Suppressor macrophage treated with lipopolysaccharide for 4 hours (primary cell): ENCODE results near the gene PCDH1.
"Not testable (repeated sequence)": the region's sequence is repeated elsewhere in the genome, so short reads cannot be mapped to it uniquely, and the experiment has no call there.

Experiments
- DNase-seq: peaks from one replicate; pipeline ENCODE4 v3.0.0-alpha.2; 2020

PCDH1 gene

GRCh38 chr5:141878186-141878710, at the start of gene PCDH1:
TSS of gene PCDH1 (minus strand) at chr5:141878410. CDS start at chr5:141878262, 148 bp downstream.
- DNase-seq, result peak; percentile 48

- DNase-seq, result no peak
Measured at GRCh38 chr5:141926434-141926833, 48.2 kb upstream of the PCDH1 start.

GRCh38 chr5:141923448-141924313, 45.5 kb upstream of the PCDH1 start, which contains the start of gene DELE1:
TSS of gene DELE1 (plus strand) at chr5:141923871. CDS start at chr5:141923942, 71 bp downstream.
- DNase-seq, result peak; percentile 95

- not testable (repeated sequence) for DNase-seq
Measured at GRCh38 chr5:141922827-141923447, 44.7 kb upstream of the PCDH1 start.

GRCh38 chr5:141920771-141921170, 42.6 kb upstream of the PCDH1 start:
- no peak for DNase-seq

- DNase-seq, result peak; percentile 71
Measured at GRCh38 chr5:141919218-141920119, 41.3 kb upstream of the PCDH1 start.

GRCh38 chr5:141917760-141918159, 39.5 kb upstream of the PCDH1 start:
- DNase-seq, result no peak

- no peak for DNase-seq
Measured at GRCh38 chr5:141916522-141916921, 38.3 kb upstream of the PCDH1 start.

GRCh38 chr5:141915881-141916336, 37.7 kb upstream of the PCDH1 start:
- no peak for DNase-seq

GRCh38 chr5:141914797-141915196, 36.6 kb upstream of the PCDH1 start:
- DNase-seq, result no peak

- peak; percentile 39 for DNase-seq
Measured at GRCh38 chr5:141914199-141914743, 36.1 kb upstream of the PCDH1 start.

GRCh38 chr5:141913560-141914198, 35.5 kb upstream of the PCDH1 start:
- no peak for DNase-seq

- DNase-seq, result no peak
Measured at GRCh38 chr5:141910271-141910673, 32.1 kb upstream of the PCDH1 start.

GRCh38 chr5:141909212-141909611, 31.0 kb upstream of the PCDH1 start:
- no peak for DNase-seq

GRCh38 chr5:141908796-141909195, 30.6 kb upstream of the PCDH1 start:
- no peak for DNase-seq

GRCh38 chr5:141906972-141907371, 28.8 kb upstream of the PCDH1 start:
- DNase-seq, result no peak

- DNase-seq, result no peak
Measured at GRCh38 chr5:141906517-141906916, 28.3 kb upstream of the PCDH1 start.

- no peak for DNase-seq
Measured at GRCh38 chr5:141904551-141904950, 26.3 kb upstream of the PCDH1 start.

GRCh38 chr5:141903261-141903660, 25.1 kb upstream of the PCDH1 start:
- peak; percentile 71 for DNase-seq

GRCh38 chr5:141902015-141902814, 24.0 kb upstream of the PCDH1 start:
- DNase-seq, result no peak
